ENCODE measurements around the gene PET100.
A peak's percentile ranks its signal among the peaks of the same experiment; 100 is the strongest.
"Not testable (repeated sequence)": the region's sequence is repeated elsewhere in the genome, so short reads cannot be mapped to it uniquely, and the experiment has no call there.

Gene PET100

DNA sequence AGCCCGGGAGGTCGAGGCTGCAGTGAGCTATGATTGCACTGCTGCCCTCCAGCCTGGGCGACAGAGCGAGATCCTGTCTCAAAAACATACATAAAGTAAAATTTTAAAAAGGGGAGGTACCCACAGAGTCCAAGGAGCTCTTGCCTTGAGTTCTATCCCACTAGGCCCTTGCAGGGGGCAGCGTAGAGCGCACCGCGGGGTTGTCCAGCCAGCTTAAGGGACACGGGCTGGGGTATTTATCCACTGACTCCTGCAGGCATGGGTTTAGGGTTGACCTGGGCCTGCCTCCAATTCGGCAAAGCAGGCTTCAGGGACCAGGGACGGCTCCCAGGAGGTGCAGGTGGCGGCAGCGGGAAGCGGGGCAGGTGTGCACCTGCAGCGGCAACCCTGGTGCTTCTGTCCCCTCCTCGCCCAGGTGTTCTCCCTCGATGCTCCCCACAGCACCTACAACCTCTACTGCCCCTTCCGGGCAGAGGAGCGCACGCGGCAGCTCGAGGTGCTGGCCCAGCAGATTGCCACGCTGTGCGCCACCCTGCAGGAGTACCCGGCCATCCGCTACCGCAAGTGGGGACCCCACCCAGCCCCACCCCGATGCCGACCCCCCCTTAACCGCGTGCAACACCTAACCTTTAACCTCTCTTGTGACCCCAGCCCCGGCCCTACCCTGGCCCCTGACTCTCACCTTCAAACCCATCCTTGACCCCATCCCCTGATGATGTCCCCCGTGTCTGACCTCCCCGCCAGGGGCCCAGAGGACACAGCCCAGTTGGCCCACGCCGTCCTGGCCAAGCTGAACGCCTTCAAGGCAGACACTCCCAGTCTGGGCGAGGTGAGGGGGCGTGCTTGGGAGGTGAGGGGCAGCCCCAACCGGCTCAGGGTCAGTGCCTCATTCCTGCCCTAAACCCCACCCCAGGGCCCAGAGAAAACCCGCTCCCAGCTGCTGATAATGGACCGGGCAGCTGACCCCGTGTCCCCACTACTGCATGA, 12.0 kb downstream of the PET100 start:
- Histone ChIP-seq H3K4me3 (ENCODE audit: low read depth, low read length, poor library complexity, severe bottlenecking) (no peak overlapping the region), H3F3A (ENCODE audit: insufficient read depth, low read length) (no peaks in the 10 kb centered on the region; the same call in 1 of the 2 replicates), H3K9me3 (ENCODE audit: low read length) (no peaks in the 10 kb centered on the region), H3K4me1 (ENCODE audit: insufficient read depth, low read length, severe bottlenecking) (peaks cover 11% of the 10 kb centered on the region), H3K9me2 (ENCODE audit: low read depth, low read length) (no peaks in the 10 kb centered on the region), H4K20me1 (ENCODE audit: insufficient read depth, low read length) (no peaks in the 10 kb centered on the region), H3K79me2 (ENCODE audit: insufficient read depth, low read length) (no peaks in the 10 kb centered on the region), H2AFZ (ENCODE audit: low read length) (no peak overlapping the region), H3K9ac (ENCODE audit: low read length) (no peak overlapping the region), H3K36me3 (ENCODE audit: insufficient read depth, low read length) (peaks cover 12% of the 10 kb centered on the region), H3K27me3 (ENCODE audit: insufficient read depth, low read length) (no peaks in the 10 kb centered on the region), H3K27ac (ENCODE audit: low read depth, low read length, poor library complexity, severe bottlenecking) (no peak overlapping the region), H3K4me2 (ENCODE audit: low read length) (no peak overlapping the region)
- TF ChIP-seq, protein P1, sequence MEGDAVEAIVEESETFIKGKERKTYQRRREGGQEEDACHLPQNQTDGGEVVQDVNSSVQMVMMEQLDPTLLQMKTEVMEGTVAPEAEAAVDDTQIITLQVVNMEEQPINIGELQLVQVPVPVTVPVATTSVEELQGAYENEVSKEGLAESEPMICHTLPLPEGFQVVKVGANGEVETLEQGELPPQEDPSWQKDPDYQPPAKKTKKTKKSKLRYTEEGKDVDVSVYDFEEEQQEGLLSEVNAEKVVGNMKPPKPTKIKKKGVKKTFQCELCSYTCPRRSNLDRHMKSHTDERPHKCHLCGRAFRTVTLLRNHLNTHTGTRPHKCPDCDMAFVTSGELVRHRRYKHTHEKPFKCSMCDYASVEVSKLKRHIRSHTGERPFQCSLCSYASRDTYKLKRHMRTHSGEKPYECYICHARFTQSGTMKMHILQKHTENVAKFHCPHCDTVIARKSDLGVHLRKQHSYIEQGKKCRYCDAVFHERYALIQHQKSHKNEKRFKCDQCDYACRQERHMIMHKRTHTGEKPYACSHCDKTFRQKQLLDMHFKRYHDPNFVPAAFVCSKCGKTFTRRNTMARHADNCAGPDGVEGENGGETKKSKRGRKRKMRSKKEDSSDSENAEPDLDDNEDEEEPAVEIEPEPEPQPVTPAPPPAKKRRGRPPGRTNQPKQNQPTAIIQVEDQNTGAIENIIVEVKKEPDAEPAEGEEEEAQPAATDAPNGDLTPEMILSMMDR (IDR thresholded peaks at IDR 0.05; ENCODE audit: low read length): peak; percentile 25; the same call in 1 of the 2 replicates
- TF ChIP-seq EZH2 (IDR thresholded peaks at IDR 0.05; ENCODE audit: borderline replicate concordance, low read length): no peak

DNA sequence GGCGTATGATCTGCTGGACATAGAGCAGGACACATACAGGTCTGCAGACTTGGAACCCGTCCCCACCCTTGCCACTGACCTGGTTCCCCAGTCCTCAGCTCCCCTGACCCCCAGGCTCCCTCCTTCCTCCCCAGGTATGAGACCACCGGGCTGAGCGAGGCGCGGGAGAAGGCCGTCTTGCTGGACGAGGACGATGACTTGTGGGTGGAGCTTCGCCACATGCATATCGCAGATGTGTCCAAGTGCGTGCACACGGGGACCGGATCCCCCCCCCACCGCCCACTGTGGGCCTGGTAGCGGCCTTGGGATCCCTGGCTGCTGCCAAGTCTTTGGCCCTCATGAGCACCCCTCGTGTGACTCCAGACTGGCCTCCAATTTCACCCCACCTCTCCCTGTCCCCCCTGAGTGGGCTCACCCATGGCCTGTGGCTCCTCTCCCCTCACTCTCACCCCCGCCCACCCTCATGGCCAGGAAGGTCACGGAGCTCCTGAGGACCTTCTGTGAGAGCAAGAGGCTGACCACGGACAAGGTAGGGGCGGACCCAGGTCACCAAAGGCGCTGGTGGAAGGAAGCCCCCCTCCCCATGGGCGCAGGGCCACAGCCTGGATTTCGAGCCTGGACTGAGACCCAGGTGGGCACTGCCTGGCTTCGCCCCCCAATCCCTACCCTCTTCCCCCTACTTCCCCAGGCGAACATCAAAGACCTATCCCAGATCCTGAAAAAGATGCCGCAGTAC, 12.9 kb downstream of the PET100 start:
- H3K4me2 ChIP-seq (ENCODE audit: low read length): no peak overlapping the region
- H3K79me2 ChIP-seq (ENCODE audit: insufficient read depth, low read length): no peaks in the 10 kb centered on the region
- TF ChIP-seq, protein P1 (IDR thresholded peaks at IDR 0.05; ENCODE audit: low read length): no peak
- no peak for TF ChIP-seq EZH2 (IDR thresholded peaks at IDR 0.05; ENCODE audit: borderline replicate concordance, low read length)
- H3F3A ChIP-seq (ENCODE audit: insufficient read depth, low read length): no peaks in the 10 kb centered on the region; the same call in 1 of the 2 replicates
- H3K27me3 ChIP-seq (ENCODE audit: insufficient read depth, low read length): no peaks in the 10 kb centered on the region
- H4K20me1 ChIP-seq (ENCODE audit: insufficient read depth, low read length): no peaks in the 10 kb centered on the region
- H3K9me2 ChIP-seq (ENCODE audit: low read depth, low read length): no peaks in the 10 kb centered on the region
- no peak overlapping the region for H2AFZ ChIP-seq (ENCODE audit: low read length)
- no peak overlapping the region for H3K9ac ChIP-seq (ENCODE audit: low read length)
- H3K36me3 ChIP-seq (ENCODE audit: insufficient read depth, low read length): peaks cover 21% of the 10 kb centered on the region
- H3K4me3 ChIP-seq (ENCODE audit: low read depth, low read length, poor library complexity, severe bottlenecking): no peak overlapping the region
- peaks cover 8% of the 10 kb centered on the region for H3K4me1 ChIP-seq (ENCODE audit: insufficient read depth, low read length, severe bottlenecking)
- no peak overlapping the region for H3K27ac ChIP-seq (ENCODE audit: low read depth, low read length, poor library complexity, severe bottlenecking)
- no peaks in the 10 kb centered on the region for H3K9me3 ChIP-seq (ENCODE audit: low read length)

DNA sequence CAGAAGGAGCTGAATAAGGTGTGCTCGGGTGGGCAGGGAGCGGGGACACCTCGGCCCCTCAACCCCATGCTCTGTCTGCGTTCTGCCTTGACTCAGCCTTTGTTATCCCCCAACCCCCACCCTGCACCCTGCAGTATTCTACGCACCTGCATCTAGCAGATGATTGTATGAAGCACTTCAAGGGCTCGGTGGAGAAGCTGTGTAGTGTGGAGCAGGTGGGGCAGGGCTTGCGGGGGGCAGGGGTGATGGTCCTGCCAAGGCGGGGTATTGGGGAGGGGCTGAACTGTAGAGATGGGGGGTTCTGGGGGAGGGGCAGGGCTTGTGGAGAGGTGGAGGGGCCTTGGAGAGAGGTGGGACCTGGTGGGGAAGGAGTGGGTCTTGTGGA, 13.4 kb downstream of the PET100 start:
- Histone ChIP-seq H3K9me2 (ENCODE audit: low read depth, low read length) (no peaks in the 10 kb centered on the region), H3K36me3 (ENCODE audit: insufficient read depth, low read length) (peaks cover 25% of the 10 kb centered on the region), H3K9ac (ENCODE audit: low read length) (no peak overlapping the region), H3K4me3 (ENCODE audit: low read depth, low read length, poor library complexity, severe bottlenecking) (no peak overlapping the region), H3K27me3 (ENCODE audit: insufficient read depth, low read length) (no peaks in the 10 kb centered on the region), H3F3A (ENCODE audit: insufficient read depth, low read length) (no peaks in the 10 kb centered on the region), H3K9me3 (ENCODE audit: low read length) (no peaks in the 10 kb centered on the region), H3K27ac (ENCODE audit: low read depth, low read length, poor library complexity, severe bottlenecking) (no peak overlapping the region), H3K79me2 (ENCODE audit: insufficient read depth, low read length) (no peaks in the 10 kb centered on the region), H2AFZ (ENCODE audit: low read length) (no peak overlapping the region), H3K4me2 (ENCODE audit: low read length) (no peak overlapping the region), H4K20me1 (ENCODE audit: insufficient read depth, low read length) (no peaks in the 10 kb centered on the region), H3K4me1 (ENCODE audit: insufficient read depth, low read length, severe bottlenecking) (peaks cover 2% of the 10 kb centered on the region)
- TF ChIP-seq, protein P1 (IDR thresholded peaks at IDR 0.05; ENCODE audit: low read length): no peak
- no peak for TF ChIP-seq EZH2 (IDR thresholded peaks at IDR 0.05; ENCODE audit: borderline replicate concordance, low read length)

DNA sequence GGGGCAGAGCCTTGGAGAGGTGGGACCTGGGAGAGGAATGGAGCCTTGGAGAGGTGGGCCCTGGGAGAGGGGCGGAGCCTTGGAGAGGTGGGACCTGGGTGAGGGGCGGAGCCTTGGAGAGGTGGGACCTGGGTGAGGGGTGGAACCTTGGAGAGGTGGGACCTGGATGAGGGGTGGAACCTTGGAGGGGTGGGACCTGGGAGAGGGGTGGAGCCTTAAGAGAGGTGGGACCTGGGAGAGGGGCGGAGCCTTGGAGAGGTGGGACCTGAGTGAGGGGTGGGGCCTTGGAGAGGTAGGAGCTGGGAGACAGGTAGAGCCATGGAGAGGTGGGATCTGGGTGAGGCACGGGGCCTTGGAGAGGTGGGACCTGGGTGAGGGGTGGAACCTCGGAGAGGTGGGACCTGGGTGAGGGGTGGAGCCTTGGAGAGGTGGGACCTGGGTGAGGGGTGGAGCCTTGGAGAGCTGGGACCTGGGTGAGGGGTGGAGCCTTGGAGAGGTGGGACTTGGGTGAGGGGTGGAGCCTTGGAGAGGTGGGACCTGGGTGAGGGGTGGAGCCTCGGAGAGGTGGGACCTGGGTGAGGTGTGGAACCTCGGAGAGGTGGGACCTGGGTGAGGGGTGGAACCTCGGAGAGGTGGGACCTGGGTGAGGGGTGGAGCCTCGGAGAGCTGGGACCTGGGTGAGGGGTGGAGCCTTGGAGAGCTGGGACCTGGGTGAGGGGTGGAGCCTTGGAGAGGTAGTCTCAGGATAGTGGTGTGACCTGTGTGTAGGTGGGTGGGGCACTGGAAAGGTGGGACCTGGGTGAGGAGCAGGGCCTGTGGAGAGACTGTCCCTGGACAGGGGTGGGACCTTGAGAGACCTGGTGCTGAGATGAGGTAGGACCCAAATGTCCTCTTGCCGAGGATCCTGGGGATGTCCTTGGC, 14.3 kb downstream of the PET100 start:
- not testable (repeated sequence) for H3K4me2 ChIP-seq (ENCODE audit: low read length); H3K79me2 ChIP-seq (ENCODE audit: insufficient read depth, low read length); H3K4me3 ChIP-seq (ENCODE audit: low read depth, low read length, poor library complexity, severe bottlenecking); H3K9me3 ChIP-seq (ENCODE audit: low read length); H3K27me3 ChIP-seq (ENCODE audit: insufficient read depth, low read length); H3K9me2 ChIP-seq (ENCODE audit: low read depth, low read length); H2AFZ ChIP-seq (ENCODE audit: low read length); H3K9ac ChIP-seq (ENCODE audit: low read length); H3K4me1 ChIP-seq (ENCODE audit: insufficient read depth, low read length, severe bottlenecking); H4K20me1 ChIP-seq (ENCODE audit: insufficient read depth, low read length); H3F3A ChIP-seq (ENCODE audit: insufficient read depth, low read length); H3K27ac ChIP-seq (ENCODE audit: low read depth, low read length, poor library complexity, severe bottlenecking)
- H3K36me3 ChIP-seq (ENCODE audit: insufficient read depth, low read length): peaks cover 26% of the 10 kb centered on the region

Measured in OCI-LY1 (cell line).